ENCODE measurements around the gene EZH2. TPM values are rescaled to one million over a fixed set of nuclear protein-coding genes. Genes with fewer than 3 reads are reported as not detected.

Gene EZH2
- total RNA-seq, 1 donor from 2014 or later = 28.9 TPM

DNA sequence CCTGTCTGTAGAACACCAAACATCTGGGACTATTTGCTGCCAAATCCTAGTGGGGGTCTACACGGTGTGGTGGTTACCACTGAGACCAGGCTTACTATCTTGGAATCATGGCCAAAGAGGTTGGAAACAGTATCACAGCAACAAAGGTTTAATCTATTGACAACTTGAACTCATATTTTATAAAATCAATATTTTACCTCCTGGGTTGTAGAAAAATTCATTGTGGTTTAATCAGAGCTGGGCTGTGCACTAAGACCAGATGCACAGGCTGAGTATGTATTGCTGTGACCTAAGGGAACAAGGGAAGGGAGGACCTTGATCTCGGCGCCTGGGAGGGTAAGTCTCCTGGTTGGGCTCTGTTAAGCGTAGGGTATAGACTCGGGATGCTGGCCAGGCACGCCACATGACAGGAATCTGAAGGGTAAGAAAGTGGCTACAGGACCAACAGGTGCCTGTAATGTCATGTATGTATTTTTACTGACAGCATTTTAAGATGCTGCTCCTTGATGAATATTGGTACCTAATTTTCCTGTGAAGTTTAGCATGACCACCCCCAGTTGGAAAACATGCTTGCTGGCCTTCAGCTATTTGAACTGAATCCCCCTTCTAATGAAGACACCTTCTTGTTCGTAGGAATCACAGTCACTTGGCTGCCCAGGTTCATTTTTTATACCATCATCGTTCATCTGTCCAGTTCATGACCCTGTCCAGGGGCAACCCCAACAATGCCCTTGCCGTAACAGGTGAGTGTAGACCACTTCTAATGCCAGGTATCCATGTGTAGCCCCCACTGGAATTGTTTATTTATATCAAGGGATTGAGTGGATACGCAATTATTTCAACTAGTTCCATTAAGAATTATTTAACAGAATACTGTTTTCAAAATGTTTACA lies 79.5 kb downstream of the EZH2 start:
- no peak for DNase-seq

DNA sequence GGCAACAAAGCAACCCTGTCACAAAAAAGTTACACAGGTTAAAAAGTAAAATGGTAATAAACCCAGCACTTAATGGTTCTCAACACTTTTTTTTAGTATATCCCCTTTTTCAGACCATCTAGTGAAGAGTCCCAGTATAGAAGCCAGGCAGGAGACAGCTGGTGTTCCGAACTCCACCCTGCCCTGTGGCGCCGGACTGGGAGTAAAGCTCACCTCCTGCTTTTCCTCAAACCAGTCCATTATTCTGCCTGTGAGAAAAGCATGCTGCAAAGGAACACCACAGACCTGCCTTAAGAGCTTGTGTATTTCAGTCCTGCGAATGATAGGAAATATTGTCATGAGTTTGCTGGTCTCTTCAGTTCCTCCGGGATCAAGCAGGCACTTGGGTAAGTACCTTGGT lies 81.0 kb downstream of the EZH2 start:
- DNase-seq = no peak

DNA sequence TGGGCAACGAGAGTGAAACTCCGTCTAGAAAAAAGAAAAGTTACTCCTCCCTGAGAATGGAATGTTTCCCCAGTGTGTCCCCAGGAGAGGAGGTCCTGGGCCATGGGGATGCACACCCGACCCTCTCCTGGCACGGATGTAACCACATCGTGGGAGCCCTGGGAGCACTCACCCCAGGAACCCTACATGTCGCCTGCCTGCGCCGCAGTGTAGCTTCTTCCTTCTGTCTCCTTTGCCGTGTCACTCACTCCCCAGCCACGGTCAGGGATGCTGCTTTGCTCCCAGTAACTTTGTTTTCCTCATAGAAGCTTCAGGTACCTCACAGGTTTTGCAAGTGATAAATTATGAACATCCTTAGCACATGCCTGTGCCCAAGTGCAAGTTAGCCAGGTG lies 82.0 kb downstream of the EZH2 start:
- DNase-seq = no peak

DNA sequence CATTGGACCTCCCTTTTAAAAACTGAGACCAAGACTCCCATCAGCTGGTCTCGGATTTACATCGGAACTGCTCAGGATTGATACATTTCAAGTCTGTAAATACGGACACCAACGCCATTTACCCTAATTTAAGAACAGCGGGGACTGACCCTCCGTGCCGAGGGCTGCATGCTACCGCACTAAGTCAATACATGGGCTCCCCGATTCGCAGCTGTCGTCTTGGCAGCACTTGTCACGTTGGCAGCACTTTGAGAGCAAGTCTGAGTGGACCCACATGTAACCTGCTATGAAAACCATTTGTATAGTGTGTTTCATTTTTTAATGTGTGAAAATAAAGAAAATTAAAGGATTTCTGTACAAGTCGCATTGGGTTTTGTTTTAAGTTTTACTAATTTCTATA lies 83.4 kb downstream of the EZH2 start:
- DNase-seq = no peak

- DNase-seq = no peak
Measured at GRCh38 chr7:148799893-148800555, 84.1 kb downstream of the EZH2 start.

DNA sequence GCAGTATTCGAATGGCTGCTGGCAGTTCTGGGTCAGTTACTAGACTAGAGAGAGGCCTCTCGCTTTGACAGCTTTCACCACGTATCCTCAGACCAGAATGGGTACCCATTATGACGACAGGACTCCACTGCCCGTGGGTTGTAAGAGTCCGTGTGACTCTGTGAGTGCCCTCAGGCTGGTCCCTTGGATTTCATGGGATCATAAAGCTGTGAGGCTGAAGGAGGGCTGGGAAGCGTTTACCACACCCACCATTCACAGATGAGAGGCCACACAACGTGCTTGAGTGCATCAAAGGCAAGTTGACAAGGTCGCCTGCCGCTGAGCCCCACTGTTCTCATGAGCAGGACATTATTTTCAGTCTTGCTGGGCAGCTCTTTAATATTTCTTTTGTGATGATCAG lies 87.2 kb downstream of the EZH2 start:
- no peak for DNase-seq

DNA sequence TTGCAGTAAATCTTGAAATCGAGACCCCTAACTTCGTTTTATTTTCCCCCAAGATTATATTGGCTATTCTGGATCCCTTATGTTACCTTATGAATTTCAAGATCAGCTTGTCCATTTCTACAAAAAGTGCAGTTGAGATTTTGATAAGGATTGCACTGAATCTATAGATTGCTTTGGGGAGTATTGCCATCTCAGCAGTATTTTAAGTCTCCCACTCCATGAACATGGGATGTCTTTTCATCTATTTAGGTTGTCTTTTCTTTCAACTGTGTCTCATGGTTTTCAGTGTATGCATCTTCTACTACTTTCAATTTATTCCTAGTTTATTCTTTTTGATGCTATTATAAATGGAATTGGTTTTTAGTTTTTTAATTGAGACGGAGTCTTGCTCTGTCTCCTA lies 89.6 kb downstream of the EZH2 start:
- DNase-seq = no peak

DNA sequence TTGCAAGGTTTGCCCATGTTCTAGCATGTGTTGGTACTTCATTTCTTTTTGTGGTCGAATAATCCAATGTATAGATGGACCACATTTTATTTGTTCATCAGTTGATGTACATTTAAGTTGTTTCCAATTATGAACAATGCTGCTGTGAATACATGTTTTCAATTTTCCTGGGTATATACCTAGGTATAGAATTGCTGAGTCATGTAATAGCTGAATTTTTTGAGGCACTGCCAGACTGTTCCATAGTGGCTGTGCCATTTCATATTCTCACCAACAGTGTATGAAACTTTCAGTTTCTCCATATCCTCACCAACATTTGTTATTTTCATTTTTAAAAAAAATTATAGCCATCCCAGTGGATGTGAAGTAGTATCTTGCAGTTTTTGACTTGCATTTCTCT lies 90.5 kb downstream of the EZH2 start:
- no peak for DNase-seq

- DNase-seq = no peak
Measured at GRCh38 chr7:148791546-148791945, 92.5 kb downstream of the EZH2 start.

DNA sequence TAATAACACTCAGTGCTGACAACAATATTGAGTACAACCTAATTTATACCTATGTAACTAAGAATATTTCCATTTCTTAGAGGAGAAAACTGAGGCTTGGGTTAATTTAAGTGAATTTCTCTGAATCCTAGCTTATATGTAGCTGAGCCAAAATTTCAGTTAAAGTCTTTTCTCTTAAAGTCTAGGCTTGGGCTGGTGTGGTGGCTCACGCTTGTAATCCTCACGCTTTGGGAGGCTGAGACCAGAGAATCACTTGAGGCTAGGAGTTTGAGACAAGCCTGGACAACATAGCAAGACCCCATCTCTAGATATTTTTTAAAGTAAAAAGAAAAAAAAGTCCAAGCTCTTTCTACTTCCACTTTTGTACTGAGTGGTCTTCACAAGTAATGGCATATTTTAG lies 93.2 kb downstream of the EZH2 start:
- no peak for DNase-seq

GRCh38 chr7:148790131-148790726 lies 93.9 kb downstream of the EZH2 start:
- DNase-seq = no peak

GRCh38 chr7:148789220-148789619 lies 94.9 kb downstream of the EZH2 start:
- DNase-seq = no peak

DNA sequence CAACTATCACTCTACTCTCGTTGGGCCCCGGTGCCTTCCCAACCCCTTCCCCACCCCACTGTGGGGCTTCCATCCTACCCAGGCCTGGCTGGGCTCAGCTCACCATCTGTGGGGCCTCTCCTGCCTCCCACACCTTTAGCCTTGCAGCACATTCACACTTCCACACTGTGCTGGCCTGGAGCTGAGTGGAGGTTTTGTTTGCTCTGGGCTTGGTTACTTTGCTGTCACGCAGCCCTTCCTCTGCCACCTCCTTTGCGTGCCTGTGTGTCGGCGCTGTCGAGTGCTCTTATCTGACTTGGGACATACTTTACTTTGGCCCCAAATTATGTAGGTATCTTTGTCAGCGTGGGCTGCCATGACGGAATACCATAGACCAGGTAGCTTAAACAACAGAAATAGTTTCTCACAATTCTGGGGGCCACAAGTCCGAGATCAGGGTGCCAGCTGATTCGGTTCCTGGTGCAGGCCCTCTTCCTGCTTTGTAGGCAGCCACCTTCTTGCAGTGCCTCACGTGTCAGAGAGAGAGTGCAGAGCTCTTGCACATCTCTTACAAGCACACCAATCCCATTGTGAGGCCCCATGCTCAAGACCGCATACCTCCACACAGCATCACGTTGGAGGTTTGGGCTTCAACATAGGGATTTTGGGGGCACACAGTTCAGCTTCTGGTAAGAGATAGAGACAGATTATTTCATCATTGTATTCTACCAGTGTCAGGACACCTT lies 96.4 kb downstream of the EZH2 start:
- DNase-seq = no peak

DNA sequence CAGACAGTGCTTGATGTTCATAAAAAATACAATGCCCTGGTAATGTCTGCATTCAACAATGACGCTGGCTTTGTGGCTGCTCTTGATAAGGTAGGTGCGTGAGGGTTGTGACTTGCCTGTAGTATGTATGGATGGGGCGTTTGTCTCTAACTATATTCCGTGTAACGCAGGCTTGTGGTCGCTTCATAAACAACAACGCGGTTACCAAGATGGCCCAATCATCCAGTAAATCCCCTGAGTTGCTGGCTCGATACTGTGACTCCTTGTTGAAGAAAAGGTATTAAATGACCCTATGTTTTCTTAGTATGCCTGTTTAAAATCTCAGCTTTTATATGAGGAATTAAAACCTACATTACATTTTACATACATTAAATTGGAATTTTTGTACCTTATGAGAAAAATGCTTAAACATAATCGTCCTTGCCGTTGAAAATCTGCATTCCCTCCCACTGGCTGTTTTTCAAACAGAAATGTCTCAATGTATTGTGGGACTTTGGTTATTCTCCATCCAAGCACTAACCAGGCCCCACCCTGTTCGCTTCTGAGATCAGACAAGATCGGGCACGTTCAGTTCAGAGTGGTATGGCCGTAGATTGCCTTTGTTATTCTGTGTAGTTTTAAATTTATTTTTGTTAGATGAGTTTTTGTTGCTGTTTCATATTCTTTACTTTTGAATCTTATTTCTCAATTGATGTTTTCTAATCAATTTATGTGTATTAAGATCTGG lies 100.1 kb downstream of the EZH2 start:
- DNase-seq = no peak

DNA sequence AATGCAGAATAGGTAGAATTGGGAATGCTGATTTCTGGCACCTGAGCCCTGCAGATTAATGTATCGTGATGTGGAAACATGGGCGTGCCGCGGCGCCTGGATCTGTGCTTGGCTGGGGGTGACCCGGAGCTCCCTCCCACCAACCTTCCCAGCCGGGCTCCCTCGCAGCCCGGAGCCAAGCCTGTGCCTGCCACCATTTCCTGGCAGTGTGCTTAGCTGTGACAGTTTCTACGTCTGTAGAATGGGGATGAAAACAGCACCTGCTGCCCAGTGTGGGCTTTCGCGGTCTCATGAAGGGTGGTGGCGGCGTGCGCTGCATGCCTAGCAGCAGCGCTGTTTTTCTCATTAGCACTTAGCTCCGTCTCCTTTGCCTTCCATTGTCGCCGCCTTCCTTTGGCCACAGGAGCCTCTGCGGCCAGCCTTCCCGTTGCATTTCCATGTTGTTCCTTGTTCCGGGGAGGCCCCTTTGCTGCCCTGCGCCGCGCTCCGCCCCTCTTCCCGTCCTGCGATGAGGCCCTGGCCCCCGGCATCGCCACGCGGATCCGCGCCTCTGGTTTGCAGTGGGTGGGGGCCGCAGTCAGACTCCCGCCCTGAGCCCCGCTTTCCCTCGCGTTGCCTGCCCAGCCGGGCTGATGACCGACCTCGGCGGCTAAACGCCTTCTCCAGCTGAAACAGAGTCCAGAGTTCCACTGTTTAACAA lies 101.2 kb downstream of the EZH2 start:
- no peak for DNase-seq

DNA sequence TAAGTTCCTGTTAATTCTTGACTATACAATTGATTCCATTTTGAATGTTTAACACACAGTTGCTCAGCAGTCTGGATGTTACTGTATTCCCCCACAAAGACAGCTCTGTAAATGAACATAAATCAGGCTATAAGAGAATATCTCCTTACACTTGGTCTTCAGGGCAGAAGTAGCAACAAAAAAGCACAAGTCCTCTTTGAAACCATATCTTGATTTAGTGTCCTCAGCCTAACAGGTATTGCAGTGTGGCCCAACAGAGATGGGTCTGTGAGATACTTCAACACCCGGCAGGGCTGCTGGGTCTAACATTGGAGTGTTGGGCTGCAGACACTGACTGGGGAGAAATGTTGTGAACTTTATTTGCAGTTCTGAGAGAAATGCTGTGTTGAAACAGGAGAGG lies 109.6 kb downstream of the EZH2 start:
- DNase-seq = no peak

DNA sequence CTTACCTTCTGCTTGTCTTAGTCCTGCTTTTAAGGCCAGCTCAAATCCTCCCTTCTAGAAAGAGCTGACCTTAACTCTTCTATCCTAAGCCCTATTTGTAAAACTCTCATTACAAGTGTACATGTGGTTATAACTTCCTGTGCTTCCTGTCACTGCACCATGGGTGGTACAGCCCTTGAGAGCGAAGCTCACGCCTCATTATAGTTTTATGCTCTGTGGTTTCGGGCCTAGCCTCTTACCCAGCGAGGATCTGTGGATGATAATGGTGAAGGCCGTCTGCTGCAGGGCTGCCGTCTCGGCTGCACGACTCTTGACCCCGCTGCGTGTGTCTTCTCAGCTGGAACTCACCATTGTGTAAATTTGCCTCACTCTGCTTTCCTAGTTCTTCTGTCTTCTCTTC lies 110.8 kb downstream of the EZH2 start:
- no peak for DNase-seq

GRCh38 chr7:148772297-148773089 lies 111.6 kb downstream of the EZH2 start:
- DNase-seq = no peak

DNA sequence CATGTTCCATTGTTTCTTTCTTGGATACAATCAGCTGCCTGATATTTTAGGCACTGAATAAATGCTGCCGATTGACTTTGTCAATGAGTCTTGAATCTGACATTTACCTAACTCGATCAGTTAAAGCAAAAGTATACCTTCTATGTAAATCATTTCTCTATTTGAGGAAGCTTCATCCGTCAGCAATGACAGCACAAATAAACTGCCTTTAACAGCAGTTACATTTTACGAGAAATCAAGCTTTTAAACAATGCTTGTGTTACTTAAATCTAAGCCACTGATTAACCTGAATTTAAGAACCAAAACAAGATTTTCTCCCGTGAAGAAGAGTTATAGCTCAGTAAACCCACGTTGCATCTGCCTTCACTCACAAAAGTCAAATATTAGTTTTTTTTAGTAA lies 114.1 kb downstream of the EZH2 start:
- DNase-seq = no peak

DNA sequence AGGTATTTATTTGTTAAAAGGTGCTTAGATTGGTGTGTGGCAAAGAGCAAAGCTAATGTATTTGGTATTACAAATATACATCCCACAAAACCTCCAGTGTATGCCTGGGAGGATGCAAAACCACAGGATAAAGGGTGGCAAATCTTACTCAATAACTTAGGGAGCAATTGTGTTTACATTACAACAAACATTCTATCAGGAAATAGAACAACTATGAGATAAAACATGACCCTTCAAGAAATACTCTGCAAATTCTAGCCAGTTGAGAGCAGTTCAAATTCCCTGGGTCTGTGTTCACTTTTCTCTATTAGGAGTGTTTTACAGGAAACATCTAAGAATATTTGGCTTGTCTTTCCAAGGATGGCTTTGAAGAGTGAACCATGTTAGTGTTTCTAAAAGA lies 120.5 kb downstream of the EZH2 start:
- DNase-seq = no peak

Measured in occipital lobe (tissue), 2 donors.